Stimulated activated CD4-positive, alpha-beta T cell treated with anti-CD3 and anti-CD28 coated beads, TNF-alpha, amount 100 ng/mL, for 24 hours (primary cell): Measurements from ENCODE around the gene FAM171A1.
A peak's percentile ranks its signal among the peaks of the same experiment; 100 is the strongest.
"Not testable (repeated sequence)": the region's sequence is repeated elsewhere in the genome, so short reads cannot be mapped to it uniquely, and the experiment has no call there.

Experiments used
- DNase-seq, 3 experiments: peaks; one replicate each; pipeline ENCODE4 v3.0.0-alpha.2; 2020; ENCODE audit warnings: low read depth in 3 of 3

The FAM171A1 gene

DNA sequence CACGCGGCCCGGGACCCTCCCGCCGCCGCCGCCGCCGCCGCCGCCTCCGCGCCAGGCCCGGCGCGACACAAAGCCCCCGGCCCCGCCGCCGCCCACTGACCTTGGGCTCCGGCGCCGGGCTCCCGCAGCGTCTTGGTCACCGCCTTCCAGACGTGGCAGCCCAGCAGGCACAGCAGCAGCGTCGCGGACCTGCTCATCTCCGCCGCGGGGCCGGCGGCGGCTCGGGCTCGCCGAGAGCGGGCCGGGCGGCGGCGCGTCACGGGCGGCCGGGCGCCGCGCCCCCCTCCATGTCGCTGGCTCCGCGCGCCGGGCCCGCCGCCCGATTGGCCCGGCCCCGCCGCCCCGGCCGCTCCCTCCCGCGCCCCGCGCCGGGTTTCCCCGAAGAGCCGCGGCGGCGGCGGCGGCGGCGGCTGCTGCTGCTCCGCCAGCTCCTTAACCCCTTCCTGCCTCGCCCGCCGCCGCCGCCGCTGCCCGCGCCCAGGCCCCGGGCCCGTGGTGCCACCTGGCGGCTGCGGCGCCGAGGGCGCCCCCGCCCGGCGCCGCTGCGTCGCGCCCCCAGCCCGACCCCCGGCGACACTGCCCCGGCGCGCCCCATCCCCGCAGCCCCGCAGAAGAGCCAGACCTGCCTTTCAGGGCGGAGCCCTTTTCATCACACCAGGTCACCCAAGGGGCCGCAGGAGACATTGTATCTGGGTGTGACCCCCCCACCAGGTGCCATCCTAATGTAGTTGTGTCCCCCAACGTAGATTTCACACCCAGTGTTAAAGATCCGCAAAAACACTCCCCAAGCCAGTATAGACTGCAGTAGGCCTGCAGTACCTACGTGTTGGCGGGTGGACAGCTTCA lies at the start of gene FAM171A1:
TSS of gene FAM171A1 (minus strand) at position 434 of the 846 bp plus-strand sequence. CDS start at position 197, 237 bp downstream.
- DNase-seq, result peak; percentile 23 to 62 (median 40)

DNA sequence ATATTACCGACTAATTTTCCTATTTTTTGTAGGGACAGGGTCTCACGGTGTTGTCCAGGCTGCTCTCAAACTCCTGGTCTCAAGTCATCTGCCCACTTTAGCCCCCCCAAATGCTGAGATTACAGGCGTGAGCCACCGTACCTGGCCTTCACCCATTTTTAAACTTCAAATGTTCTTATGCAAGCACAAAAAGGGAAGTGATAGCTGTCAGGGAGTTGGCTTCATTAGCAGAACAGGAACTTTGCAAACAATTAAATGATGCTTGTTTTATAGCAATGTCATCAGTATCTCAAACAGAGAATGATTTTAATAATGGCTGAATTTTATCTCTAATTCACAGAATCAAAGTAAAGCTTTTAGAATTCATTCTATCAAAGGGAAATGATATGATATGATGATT lies 49.8 kb upstream of the FAM171A1 start:
- no peak for DNase-seq

DNA sequence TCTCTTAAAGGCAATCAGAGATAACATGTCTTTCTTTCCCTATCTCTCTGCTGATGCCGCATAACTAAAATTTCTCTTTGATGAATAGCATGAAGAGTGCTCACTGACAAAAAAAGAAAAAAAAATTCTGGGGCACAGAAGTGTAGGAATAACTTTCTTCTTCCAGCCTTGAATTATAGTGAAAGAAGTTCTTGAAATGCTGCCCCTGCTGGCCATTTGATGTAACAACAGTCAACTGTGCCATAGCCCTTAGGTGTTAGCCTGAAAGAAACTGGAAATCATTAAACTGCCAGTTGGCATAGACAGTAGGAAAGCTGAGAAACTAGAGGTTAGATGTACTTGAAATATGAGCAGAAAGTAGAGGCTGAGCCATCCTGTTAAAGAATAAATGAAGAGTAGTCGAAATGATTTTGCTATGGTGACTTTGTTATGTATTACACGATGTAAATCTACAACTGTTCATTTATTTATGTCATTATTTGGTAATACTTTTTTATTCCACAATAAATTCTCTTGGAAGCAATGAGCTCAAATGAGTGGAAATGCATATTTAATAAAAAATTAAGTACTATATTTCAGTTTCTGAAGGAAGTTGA lies 48.3 kb upstream of the FAM171A1 start:
- peak in 2 of 3 experiments; percentile 5 to 9 for DNase-seq

DNA sequence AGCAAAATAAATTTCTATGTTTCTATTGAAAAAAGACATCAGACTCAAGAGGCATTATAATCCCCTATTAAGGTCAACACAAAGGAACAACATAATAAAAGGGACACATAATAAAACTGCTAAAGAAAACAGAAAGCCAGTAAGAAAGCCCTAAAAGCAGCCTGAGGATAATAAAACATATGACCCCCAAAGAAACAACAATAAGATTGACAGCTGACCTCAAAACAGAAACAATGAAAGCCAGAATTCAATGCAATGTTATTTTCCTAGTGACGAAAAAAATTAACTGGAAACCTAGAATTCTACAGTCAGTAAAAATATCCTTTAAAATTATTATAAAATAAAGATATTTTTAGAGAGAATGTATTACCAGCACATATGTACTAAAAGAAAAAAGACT lies 44.9 kb upstream of the FAM171A1 start:
- no peak for DNase-seq

DNA sequence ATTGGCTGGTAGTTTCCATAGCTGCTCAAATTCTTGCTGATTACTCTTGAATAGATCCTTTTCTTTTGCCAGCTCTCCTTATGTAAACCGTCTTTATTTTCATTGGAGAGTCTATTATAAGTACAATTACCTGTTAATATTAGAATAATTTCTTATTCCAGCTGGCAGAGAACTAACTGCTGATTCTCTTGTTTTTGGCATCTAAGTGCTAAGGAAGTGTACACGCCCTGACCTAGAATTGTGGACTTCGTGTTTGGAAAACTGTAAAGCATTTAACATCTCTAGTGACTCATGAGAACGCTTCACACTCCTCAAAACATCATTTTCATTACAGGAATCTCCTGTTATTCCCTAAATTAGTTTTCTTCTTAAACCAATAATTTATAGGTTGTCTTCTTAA lies 39.9 kb upstream of the FAM171A1 start:
- DNase-seq, result no peak

DNA sequence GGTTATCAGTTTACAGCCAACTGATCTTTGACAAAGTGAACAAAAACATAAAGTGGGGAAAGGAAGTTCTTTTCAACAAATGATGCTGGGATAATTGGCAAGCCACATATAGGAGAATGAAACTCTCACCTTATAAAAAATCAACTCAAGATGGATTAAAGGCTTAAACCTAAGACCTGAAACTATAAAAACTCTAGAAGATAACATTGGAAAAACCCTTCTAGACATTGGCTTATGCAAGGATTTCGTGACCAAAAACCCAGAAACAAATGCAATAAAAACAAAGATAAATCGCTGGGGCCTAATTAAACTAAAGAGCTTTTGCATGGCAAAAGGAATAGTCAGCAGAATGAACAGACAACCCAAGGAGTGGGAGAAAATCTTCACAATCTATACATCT lies 38.3 kb upstream of the FAM171A1 start:
- not testable (repeated sequence) for DNase-seq

DNA sequence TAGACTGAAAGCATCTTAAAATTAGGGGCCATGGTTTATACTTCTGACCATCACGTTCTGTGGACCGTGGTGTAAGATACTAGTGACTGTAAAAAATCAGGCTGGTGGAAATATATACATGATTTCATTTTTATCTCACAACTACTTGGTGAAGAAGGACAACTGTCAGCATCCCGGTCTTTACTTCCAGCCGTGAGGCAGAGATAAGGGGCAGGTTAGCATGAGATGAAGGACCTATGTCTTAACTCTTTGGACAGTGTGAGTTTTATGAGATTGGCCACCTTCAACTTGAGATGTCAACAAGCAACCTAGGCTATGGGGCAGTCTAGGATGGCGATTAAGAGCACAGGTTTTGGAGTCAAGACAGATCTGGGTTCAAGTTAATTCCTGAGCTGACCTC lies 37.5 kb upstream of the FAM171A1 start:
- DNase-seq, result no peak

DNA sequence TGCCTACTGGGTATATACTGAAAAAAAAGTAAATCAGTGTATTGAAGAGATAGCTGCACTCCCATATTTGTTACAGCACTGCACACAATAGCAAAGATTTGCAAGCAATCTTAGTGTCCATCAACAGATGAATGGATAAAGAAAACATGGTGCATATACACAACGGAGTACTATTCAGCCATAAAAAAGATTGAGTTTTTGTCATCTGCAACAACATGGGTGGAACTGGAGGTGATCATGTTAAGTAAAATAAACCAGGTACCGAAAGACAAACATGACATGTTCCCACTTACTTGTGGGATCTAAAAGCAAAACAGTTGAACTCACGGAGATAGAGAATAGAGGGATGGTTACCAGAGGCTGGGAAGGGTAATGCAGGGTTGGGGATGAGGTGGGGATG lies 34.2 kb upstream of the FAM171A1 start:
- no peak for DNase-seq

DNA sequence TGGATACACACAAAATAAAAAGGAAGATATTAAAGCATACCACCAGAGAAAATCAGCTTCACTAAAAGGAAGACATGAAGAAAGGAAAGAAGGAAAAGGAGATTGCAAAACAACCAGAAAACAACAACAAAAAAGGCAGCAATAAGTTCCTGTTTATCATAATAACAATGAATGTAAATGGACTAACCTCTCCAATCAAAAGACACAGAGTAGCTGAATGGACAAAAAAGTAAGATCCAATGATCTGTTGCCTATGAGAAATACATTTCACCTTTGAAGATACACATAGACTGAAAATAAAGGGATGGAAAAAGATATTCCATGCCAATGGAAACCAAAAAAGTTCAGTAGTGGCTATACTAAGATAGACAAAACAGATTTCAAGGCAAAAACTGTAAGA lies 30.3 kb upstream of the FAM171A1 start:
- no peak for DNase-seq

DNA sequence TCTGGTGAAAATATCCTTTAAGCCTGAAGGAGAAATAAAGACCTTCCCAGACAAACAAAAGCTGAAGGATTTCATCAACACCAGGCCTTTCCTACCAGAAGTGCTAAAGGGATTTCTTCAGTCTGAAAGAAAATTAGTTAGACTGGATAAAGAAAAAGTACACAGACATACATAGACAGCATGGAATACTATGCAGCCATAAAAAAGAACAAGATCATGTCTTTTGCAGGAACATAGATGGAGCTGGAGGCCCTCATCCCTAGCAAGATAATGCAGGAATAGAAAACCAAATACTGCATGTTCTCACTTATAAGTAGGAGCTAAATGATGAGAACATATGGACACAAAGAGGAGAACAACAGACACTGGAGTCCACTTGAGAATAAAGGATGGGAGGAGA lies 29.4 kb upstream of the FAM171A1 start:
- not testable (repeated sequence) for DNase-seq

DNA sequence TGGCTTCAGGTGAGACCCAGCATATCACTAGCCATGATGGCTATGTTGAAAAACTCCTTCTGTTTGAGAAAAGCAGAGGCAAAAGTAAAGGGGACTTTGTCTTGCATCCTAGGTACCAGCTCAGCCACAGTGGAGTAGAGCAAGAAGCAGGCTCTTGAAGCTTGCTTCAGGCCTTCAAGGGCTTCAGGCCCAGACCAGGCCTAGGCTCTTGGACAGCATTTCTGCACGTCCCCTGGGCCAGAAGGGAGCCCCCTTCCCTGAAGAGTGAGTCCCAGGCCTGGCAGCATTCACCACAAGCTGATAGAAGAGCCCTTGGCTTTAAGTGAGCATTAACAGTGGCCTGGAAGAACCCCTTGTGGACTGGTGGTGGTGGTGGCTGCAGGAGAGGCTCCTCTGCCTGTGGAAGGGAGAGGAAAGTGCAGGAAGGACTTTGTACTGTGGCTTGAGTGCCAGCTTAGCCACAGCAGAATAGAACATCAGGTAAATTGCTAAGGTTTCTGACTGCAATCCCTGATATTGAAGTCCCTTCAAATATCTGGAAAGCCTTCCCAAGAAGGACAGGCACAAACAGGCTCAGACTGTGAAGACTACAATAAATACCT lies 28.1 kb upstream of the FAM171A1 start:
- DNase-seq, result no peak

DNA sequence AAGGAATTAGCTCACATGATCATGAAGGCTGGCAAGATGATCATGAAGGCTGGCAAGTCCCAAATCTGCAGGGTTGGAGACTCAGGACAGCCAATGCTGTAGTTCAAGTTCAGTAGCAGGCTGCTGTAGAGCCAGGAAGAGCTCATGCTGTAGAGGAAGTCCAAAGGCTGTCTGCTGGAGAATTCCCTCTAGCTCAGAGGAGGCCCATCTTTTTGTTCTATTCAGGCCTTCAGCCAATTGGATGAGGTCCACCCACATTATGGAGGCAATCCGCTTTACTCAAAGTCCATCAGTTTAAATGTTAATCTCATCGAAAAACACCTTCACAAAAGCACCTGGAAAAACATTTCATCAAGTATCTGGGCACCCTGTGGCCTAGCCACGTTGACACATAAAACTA lies 24.8 kb upstream of the FAM171A1 start:
- no peak for DNase-seq

DNA sequence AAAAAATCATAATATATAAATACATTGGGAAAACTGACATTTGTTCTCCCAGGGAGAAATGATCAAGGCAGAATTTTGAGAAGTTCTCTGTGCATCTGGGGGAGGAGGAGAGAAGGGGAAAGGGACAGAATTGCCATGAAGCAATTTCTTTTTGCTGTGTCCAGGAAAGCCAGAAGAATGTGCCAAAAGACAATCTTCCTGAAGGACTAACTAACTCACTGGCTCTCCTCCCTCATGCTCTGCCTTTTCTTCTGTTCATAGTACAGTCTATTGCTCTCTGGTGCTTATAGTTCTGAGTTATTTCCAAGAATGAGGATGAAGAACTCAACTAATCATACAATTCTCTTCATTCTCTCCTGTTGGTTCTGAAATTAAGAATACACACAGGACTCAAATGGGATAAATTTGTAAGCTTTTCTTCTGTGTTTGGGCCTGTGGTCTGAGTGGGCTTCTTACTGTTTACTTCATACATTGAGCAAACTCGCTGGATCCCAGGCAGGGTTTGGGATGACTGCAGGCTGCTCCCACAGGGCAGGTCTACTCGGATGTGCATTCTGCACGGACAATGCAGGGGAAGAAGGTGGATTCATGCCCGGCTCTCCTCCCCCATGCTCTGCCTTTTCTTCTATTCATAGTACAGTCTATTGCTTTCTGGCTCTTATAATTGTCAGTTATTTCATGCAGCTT lies 22.2 kb upstream of the FAM171A1 start:
- no peak for DNase-seq

DNA sequence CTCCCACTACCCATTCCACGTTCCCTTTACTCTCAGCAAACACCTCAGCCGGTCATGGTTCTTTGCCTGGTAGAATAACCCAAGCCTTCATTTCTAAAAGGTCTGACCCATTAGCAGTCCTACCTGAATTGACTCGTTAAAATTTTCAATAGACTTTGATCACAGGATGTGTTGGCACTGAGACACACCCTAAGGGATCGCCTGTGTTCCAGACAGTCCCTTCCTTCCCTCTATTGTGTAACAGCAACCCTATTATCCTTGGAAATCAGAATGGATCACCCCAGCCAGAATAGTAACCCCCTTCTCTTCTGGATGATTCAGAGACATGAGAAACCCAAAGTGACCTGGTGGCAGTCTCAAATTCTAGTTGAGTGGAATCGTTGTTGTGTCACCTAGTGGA lies 20.4 kb upstream of the FAM171A1 start:
- DNase-seq, result no peak

DNA sequence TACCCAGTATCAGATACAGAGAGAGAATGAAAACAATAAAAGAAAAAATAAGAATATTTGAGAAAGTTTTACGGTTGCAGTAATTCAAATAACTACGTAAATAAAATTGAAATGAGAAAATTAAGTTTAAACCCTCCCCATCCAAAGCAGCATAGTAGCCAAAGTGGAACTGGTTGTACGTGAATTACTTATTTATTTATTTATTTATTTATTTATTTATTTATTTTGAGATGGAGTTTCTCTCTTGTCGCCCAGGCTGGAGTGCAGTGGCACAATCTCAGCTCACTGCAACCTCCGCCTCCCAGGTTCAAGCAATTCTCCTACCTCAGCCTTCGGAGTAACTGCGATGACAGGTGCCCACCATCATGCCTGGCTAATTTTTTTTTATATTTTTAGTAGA lies 17.1 kb upstream of the FAM171A1 start:
- DNase-seq, result not testable (repeated sequence)

DNA sequence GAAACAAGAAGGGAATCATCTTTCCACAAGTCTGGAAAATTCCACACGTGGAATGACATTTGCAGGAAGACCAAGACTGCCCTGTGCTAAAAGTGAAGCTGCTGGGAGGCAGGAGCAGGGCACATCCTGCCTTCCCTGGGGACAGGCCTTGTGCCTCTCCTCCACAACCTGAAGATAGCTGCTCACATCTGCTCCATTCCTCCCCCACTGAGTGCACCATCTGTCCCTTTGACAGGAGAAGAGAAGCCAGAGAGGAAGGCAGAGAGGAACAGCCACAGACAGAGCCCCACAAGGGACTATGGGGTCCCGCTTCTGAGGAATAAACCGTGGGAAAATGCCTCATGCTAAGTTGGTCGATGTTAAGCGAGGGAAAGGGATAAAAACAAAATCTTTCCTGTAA lies 15.9 kb upstream of the FAM171A1 start:
- no peak for DNase-seq

DNA sequence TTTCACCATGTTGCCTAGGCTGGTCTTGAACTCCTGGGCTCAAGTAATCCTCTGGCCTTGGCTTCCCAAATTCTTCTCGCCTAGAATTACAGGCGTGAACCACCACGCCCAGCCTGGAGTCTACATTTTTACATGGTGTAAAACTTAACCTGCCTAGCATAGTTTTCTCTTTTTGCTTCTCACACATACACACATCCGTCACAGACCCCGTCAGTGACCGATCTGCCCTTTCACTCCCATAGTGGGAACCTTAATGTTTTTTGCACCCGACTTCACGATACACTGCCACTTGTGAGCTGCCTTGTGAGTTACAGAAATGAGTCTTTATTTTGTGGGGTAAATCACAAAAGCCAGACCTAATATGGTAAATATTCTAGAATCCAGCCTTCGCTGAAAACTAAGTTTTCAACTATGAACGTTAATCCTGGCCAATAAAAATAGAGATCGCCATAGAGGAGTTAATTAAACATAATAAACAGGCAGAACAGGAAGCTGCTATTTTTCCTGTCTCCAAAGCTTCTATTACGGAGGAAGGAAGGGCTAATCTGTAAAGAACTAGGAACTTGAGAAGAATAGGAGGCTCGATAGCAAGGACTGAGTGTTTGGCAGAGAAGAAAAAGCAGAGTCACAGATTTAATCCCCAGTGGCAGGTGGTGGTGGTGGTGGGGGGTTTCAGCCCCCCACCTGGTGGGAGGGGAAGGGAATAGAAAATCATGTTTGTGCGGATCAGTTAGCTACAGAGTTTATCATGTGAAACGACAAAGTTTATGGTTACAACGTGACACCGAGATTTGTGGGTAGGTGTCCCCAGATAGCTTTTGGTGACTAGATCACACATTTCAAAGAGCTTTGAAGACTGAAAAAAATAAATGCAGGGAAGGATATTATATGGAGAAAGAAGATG lies 14.7 kb upstream of the FAM171A1 start:
- DNase-seq, result no peak

DNA sequence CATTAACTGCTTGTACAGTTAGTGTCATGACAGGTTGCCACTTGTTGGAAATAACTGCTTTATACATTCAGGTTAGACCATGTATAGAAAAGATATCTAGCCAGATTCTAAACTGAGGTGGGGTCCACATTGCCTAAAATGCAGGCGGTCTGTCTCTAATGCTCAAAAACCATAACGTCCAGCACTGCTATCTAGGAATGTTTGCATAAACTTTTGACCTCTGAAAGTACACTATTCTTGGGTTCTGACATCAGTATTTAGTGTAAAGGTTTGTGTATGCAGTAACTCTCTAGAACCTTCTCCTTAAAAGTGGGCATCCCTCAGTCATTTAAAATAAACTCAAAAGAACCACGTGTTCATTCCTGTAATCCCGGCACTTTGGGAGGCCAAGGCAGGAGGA lies 10.3 kb upstream of the FAM171A1 start:
- no peak for DNase-seq

DNA sequence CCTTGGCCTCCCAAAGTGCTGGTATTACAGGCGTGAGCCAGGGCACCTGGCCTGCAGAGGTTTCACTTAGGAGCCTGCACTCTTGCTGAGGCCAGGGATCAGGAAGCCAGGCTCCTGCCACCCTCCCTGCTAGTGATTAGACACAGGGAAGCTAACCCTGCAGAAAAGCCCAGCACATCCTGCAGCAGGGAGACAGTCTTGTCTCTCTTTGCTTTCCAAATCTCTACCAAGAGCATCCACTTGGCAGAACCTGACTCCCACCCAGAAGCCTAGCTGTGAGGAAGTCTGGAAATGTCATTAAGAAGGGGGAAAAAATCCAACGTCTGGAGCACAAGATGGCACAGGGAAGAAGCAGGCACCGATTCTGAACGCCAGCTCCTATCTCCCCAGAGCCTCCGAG lies 8.0 kb upstream of the FAM171A1 start:
- no peak for DNase-seq

DNA sequence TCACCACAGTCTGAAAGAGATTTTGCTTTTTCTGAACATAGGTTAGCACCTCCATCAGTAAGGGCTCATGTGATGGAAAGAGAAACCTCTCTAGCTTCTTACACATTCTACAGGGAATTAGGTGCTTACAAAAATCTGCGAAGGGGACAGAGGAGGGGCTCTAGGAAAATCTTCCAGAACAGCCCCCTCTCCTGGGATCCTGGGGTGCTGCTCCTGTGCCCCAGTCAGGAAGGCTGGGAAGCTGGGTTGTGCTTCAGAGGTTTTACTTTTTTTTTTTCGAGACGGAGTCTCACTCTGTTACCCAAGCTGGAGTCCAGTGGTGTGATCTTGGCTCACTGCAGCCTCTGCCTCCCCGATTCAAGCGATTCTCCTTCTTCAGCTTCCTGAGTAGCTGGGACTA lies 7.5 kb upstream of the FAM171A1 start:
- DNase-seq, result no peak

DNA sequence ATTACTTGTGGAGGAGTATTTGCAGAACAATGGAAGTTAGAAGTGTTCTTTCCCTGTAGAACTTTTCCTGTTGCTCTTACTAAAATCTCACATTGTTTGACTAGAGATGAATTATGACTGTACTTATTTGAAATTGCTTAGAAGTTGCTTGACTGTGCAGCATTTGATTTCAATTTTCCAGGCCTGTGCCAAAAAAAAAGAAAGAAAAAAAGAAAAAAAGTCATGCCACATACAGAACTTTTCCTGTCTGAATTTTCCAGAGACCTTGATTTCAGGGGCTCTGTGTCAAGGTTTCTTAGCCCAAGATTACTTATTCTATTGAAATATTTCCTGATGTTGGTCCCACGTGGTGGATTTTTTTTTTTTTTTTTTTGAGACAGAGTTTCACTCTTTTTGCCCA lies 3.5 kb upstream of the FAM171A1 start:
- DNase-seq, result no peak
